Stimulated activated naive CD8-positive, alpha-beta T cell treated with anti-CD3 and anti-CD28 coated beads, Interleukin-15, Interleukin-2, amounts not matched to agents 100 ng/mL and 50 ng/mL, for 24 hours (primary cell): ENCODE results near the gene PIM1.
A peak's percentile ranks its signal among the peaks of the same experiment; 100 is the strongest.

Experiments used
- H3K27ac Mint-ChIP-seq: one replicate; pipeline ENCODE4 v1.8.0; 2021; ENCODE audit warnings: mild to moderate bottlenecking, mixed read lengths
- H3K27me3 Mint-ChIP-seq: one replicate; pipeline ENCODE4 v1.8.0; 2021; ENCODE audit warnings: mixed read lengths
- H3K36me3 Mint-ChIP-seq: one replicate; pipeline ENCODE4 v1.8.0; 2021; ENCODE audit warnings: low read depth, mixed read lengths
- H3K4me1 Mint-ChIP-seq: one replicate; pipeline ENCODE4 v1.8.0; 2021; ENCODE audit warnings: low read depth, mixed read lengths
- H3K4me3 Mint-ChIP-seq: one replicate; pipeline ENCODE4 v1.8.0; 2021; ENCODE audit warnings: mild to moderate bottlenecking, mixed read lengths
- H3K9me3 Mint-ChIP-seq: one replicate; pipeline ENCODE4 v1.8.0; 2021; ENCODE audit warnings: mixed read lengths

PIM1 gene

GRCh38 chr6:37134036-37134395 is 35.9 kb upstream of the PIM1 start:
- no peaks in the 10 kb centered on the region for H3K36me3 Mint-ChIP-seq
- H3K27ac Mint-ChIP-seq = no peak overlapping the region
- peaks cover 38% of the 10 kb centered on the region for H3K4me1 Mint-ChIP-seq
- H3K4me3 Mint-ChIP-seq = no peak overlapping the region
- no peaks in the 10 kb centered on the region for H3K9me3 Mint-ChIP-seq
- H3K27me3 Mint-ChIP-seq = no peaks in the 10 kb centered on the region

- no peaks in the 10 kb centered on the region for H3K9me3 Mint-ChIP-seq
- H3K4me1 Mint-ChIP-seq = peaks cover 38% of the 10 kb centered on the region
- no peak overlapping the region for H3K4me3 Mint-ChIP-seq
- H3K27ac Mint-ChIP-seq = peak overlapping the region; percentile 62
- no peaks in the 10 kb centered on the region for H3K27me3 Mint-ChIP-seq
- H3K36me3 Mint-ChIP-seq = no peaks in the 10 kb centered on the region
Observed at GRCh38 chr6:37134396-37135191, 35.4 kb upstream of the PIM1 start.

DNA sequence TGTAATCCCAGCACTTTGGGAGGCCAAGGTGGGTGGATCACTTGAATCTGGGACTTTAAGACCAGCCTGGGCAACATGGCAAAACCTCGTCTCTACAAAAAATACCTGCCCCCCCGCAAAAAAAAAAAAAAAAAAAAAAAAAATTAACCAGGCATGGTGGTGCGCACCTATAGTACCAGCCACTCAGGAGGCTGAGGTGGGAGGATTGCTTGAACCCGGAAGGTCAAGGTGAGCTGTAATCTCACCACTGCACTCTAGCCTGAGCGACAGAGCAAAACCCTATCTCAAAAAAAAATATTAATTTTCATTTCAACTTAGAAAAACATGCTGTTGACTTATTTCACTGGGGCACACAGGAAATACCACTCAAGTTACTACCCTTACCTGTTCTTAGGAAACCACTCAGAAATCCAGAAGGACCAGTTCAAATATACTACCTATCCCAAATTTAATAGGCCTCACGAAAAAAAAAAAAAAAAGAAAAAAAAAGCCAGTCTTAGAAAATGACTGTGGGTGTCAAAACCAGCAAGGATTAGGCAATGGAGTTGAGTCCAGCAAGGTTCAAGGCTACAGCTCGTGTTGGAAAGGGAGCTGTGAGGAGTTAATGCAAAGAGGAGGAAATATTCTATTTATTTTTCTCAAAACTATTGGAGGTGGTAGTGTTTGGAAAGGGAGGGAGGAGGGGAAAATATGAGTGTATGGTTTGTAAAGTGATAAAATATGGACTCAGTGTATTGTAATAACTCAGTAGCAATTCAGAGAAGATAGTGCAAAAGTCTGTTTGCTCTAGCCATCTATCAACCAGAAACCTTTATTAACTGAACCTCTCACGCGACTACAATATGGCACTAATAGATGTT is 33.9 kb upstream of the PIM1 start:
- Mint-ChIP-seq H3K4me1 (peaks cover 40% of the 10 kb centered on the region), H3K27ac (peak overlapping the region; percentile 28), H3K4me3 (no peak overlapping the region), H3K36me3 (no peaks in the 10 kb centered on the region), H3K9me3 (no peaks in the 10 kb centered on the region), H3K27me3 (no peaks in the 10 kb centered on the region)

- Mint-ChIP-seq H3K9me3 (no peaks in the 10 kb centered on the region), H3K36me3 (no peaks in the 10 kb centered on the region), H3K27me3 (no peaks in the 10 kb centered on the region), H3K27ac (peak overlapping the region; percentile 96), H3K4me3 (peak overlapping the region; percentile 71), H3K4me1 (peaks cover 45% of the 10 kb centered on the region)
Observed at GRCh38 chr6:37136821-37137200, 33.1 kb upstream of the PIM1 start.

- H3K9me3 Mint-ChIP-seq = no peaks in the 10 kb centered on the region
- no peaks in the 10 kb centered on the region for H3K27me3 Mint-ChIP-seq
- no peaks in the 10 kb centered on the region for H3K36me3 Mint-ChIP-seq
- H3K27ac Mint-ChIP-seq = peak overlapping the region; percentile 96
- peaks cover 51% of the 10 kb centered on the region for H3K4me1 Mint-ChIP-seq
- peak overlapping the region; percentile 71 for H3K4me3 Mint-ChIP-seq
Observed at GRCh38 chr6:37137201-37138090, 32.5 kb upstream of the PIM1 start.

DNA sequence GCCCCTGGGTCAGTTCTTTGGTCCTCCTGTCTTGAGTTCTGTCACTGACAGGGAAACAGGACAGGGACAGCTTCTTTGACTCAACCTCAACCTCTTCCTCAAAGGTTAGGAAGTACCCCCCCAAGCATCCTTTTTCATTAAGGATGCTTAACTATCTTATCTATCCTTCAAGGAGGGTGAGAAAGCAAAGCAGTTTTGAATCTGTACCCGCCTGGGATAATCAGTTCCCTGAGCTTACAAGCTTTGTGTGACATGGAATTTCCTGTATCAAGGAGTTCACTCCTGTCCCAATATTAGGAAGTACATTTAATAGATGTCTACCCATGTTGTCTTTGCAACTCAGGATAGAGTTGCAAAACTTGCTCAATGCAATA is 31.1 kb upstream of the PIM1 start:
- no peaks in the 10 kb centered on the region for H3K27me3 Mint-ChIP-seq
- H3K4me1 Mint-ChIP-seq = peaks cover 57% of the 10 kb centered on the region
- no peak overlapping the region for H3K27ac Mint-ChIP-seq
- H3K4me3 Mint-ChIP-seq = no peak overlapping the region
- H3K9me3 Mint-ChIP-seq = no peaks in the 10 kb centered on the region
- no peaks in the 10 kb centered on the region for H3K36me3 Mint-ChIP-seq

GRCh38 chr6:37139230-37139962 is 30.6 kb upstream of the PIM1 start:
- Mint-ChIP-seq H3K27me3 (no peaks in the 10 kb centered on the region), H3K4me1 (peaks cover 58% of the 10 kb centered on the region), H3K27ac (no peak overlapping the region), H3K4me3 (no peak overlapping the region), H3K9me3 (no peaks in the 10 kb centered on the region), H3K36me3 (no peaks in the 10 kb centered on the region)

- peaks cover 53% of the 10 kb centered on the region for H3K4me1 Mint-ChIP-seq
- no peak overlapping the region for H3K4me3 Mint-ChIP-seq
- no peaks in the 10 kb centered on the region for H3K27me3 Mint-ChIP-seq
- H3K9me3 Mint-ChIP-seq = no peaks in the 10 kb centered on the region
- H3K27ac Mint-ChIP-seq = no peak overlapping the region
- no peaks in the 10 kb centered on the region for H3K36me3 Mint-ChIP-seq
Observed at GRCh38 chr6:37140145-37140544, 29.8 kb upstream of the PIM1 start.

DNA sequence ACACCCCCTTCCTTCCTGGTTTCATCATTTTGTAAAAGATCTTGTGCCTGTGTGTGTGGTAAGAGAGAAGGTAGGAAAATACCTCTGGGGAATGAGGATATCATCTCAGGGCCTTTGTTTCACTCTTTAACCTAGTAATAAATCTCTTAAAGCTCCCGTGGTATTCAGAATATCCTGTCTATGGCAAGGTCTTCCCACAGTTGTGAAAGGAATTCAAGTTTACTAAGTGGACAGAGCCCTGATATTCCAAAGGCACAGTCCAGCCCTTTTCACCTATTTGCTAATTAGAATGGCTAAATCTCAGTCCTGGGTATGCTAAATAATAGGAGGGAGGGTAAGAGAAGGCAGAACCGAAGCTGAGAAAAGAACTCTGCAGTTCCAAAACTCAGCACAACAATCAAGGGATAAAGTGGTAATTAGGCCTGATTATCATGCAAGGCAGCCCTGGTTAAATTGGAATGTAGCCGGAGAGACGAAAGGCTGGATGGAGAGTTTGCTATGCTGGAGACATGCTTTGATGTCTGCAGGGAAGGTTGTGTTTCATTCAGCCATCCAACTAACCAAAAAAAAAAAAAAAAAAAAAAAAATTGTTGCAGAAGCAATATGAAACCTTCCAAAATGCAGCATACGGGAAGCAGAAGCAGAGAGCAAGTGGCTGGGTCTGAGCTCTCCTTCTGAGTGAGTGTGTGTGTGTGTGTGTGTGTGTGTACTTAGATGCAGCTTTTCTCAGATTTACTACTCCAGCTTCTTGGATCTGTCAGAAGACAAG is 28.5 kb upstream of the PIM1 start:
- no peaks in the 10 kb centered on the region for H3K36me3 Mint-ChIP-seq
- peaks cover 48% of the 10 kb centered on the region for H3K4me1 Mint-ChIP-seq
- no peaks in the 10 kb centered on the region for H3K9me3 Mint-ChIP-seq
- H3K27me3 Mint-ChIP-seq = no peaks in the 10 kb centered on the region
- no peak overlapping the region for H3K4me3 Mint-ChIP-seq
- H3K27ac Mint-ChIP-seq = peak overlapping the region; percentile 20

DNA sequence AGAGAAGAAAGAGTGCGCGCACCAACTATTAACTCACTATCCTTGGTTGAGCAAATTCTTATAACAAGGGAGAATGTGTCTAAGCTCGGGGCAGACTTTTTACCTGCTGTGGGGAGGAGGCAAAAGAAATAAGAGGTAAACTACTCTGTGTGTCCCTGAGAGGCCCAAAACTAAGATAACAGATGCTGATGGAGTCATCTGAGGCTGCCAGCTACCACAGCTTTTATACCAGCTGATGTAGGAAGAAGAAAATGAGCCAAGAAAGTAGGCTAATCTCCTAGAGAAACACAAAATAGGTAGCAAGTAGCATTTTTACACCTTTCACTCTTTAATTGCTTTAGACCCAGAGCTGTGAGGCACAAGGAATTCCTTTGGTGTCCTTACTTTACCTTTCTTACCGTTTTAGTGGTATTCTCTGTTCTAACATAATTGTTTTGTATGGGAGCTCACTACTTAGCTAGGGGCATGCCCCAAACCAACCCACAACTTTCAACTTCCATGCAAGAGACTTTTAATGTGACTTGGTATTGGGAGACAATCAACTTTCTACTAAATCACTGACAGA is 27.8 kb upstream of the PIM1 start:
- Mint-ChIP-seq H3K27me3 (no peaks in the 10 kb centered on the region), H3K9me3 (no peaks in the 10 kb centered on the region), H3K4me1 (peaks cover 42% of the 10 kb centered on the region), H3K36me3 (no peaks in the 10 kb centered on the region), H3K4me3 (no peak overlapping the region), H3K27ac (no peak overlapping the region)

- no peaks in the 10 kb centered on the region for H3K27me3 Mint-ChIP-seq
- H3K9me3 Mint-ChIP-seq = no peaks in the 10 kb centered on the region
- no peak overlapping the region for H3K4me3 Mint-ChIP-seq
- peaks cover 27% of the 10 kb centered on the region for H3K4me1 Mint-ChIP-seq
- peak overlapping the region; percentile 26 for H3K27ac Mint-ChIP-seq
- no peaks in the 10 kb centered on the region for H3K36me3 Mint-ChIP-seq
Observed at GRCh38 chr6:37143585-37143984, 26.4 kb upstream of the PIM1 start.

DNA sequence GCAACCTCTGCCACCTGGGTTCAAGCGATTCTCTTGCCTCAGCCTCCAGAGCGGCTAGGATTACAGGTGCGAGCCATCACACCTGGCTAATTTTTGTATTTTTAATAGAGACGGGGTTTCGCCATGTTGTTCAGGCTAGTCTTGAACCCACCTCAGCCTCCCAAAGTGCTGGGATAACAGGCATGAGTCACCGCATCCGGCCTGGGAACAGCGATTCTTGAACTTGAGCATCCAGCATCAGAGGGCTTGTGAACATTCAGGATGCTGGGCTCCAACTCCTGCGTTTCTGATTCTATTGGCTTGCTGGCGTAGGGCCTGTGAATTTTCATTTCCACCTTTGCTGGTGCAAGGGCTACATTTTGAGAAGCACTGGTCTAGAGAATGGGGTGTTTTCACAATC is 24.5 kb upstream of the PIM1 start:
- Mint-ChIP-seq H3K27me3 (no peaks in the 10 kb centered on the region), H3K9me3 (no peaks in the 10 kb centered on the region)

GRCh38 chr6:37146735-37147157 is 23.2 kb upstream of the PIM1 start:
- Mint-ChIP-seq H3K27ac (no peak overlapping the region), H3K4me1 (peaks cover 38% of the 10 kb centered on the region), H3K4me3 (no peak overlapping the region), H3K9me3 (no peaks in the 10 kb centered on the region), H3K36me3 (no peaks in the 10 kb centered on the region), H3K27me3 (no peaks in the 10 kb centered on the region)

More for the DNA sequence above, 24.5 kb upstream of the PIM1 start:
- H3K36me3 Mint-ChIP-seq = no peaks in the 10 kb centered on the region
- no peak overlapping the region for H3K27ac Mint-ChIP-seq
- H3K4me3 Mint-ChIP-seq = no peak overlapping the region
- peaks cover 35% of the 10 kb centered on the region for H3K4me1 Mint-ChIP-seq
